Limb (tissue), 2 donors: ENCODE data around the gene KCNS3.

Experiments used
- DNase-seq, 2 donors: peaks; one replicate each; pipeline ENCODE4 v3.0.0-alpha.2; 2016; ENCODE audit errors: extremely low spot score in 2 of 2

The KCNS3 gene

DNA sequence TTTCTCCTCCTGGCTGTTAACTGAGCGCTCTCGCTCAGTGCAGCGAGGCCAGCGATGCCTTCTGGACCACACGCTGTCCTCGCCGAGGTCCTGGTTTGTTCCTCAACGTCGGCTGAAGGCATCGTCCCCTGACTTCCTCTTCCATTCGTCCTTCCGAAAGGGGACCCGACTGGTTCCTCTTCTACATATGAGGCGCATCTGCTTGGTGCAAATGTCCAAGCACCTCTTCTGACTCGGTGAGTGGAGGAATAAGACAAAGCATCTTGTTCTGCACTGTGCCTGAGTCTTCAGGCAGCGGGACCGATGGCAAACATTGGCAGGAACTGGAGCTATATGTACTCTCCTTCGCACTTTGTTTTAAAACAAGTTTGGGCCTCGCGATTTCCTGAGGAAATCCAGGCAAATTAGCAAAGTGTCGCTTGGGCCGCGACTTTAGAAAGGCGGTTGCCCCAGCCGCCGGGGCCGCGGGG, 621 bp upstream of the KCNS3 start:
- DNase-seq, result peak in 1 of 2 donors; percentile 60

DNA sequence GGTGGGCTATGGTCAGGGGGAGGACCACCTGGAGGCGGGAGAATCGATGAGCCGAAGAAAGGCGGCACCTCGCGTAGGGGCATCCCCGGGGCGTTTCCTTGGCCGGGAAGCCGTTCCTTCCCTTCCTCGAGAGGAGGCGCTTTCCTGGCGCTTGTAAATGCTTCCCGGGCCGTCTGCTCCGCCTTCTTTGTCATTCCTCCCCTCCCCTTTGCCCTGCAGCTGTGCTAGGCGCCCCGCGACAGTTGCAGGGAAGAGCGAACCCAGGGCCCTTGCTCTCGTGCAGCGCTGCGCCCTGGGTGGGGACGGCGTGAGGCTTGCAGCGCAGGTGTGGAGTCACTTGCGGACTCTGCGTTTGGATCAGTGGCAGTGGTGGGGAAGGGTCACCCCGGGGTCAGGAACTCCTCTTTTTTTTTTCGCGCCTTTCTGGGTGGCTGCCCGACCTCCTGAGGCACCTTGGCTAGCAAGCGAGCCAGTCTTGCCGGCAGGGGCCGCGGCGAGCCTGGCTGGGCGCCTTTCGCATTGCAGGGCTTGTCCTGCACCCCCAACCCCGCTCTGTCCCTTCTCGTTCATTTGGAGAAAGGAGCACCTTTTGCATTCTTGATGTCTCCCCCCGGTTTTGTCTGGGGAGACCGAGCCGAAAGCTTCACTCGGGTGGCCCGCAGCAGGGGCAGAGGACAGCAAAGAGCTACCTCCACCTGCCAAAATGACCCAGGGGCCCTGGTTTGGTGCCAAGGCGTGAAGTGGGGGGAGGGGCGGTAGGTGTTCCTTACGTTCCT, 858 bp downstream of the KCNS3 start:
- peak; percentile 41 to 71 for DNase-seq

DNA sequence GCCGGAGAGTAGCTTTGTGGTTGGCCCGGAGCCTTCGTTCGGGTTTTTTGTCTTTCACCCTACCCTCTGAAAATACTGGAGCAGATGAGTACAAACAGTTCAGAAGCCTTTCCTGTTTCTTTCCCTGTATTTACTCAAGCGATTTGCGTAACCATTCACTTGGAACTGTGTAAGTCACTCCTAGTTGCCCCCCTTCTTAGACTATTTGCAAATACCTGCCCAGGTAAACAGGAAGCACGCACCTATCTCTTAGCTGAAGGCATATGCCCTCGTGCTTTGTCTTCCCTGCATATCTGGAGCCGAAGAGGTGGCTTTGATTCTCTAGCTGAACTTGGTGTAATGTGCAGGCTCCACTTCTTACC, 1.4 kb downstream of the KCNS3 start:
- no peak for DNase-seq

DNA sequence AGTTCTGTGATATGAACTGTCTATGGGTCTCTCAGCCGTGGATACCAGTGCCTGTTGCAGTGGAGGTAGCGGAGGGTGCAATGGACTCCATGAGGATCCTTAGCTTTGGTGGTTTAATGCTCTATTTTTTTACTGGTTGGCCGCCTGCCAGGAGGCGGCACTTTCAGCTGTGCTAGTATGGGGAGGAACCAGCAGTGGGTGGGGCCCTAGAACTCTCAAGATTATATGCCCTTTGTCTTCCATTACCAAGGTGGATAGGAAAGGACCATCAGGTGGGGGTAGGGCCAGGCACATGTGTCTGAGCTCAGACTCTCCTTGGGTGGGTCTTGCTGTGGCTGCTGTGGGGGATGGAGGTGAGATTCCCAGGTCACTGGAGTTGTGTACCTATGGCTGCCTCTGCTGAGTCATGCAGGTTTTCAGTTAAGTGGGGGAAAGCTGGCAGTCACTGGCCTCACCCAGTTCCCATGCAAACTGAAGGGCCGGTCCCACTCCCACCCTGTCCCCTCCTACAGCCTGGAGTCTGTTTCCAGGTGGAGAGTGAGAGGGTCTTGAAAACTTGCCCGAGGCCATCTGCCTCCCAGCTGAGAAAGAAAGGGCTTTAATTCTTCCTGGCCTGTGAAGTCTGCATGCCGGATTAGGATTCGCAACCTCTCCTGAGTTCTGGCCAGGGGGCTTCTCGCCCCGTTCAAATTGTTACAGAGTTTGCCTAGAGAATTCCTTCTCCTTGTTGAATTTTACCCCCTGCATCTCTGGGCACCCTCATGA, 14.5 kb downstream of the KCNS3 start:
- no peak for DNase-seq

DNA sequence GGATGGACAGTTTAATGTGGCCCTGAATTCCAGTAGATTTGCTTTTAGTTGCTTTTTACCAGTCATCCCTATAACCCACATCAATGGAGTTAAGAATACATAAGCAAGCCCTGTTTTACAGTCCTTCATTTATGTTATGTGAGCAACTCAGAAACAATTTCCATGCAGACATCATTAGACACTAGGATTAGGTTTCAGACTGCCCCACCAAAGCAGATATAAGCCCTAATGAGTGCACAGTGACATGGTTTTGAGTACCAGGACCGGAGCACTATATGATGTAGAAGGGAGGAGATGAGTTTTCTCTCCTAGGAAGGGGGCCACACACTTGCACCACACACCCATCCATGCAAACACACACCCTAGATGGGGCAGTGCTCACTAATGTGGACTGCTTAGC, 15.5 kb downstream of the KCNS3 start:
- DNase-seq, result no peak

DNA sequence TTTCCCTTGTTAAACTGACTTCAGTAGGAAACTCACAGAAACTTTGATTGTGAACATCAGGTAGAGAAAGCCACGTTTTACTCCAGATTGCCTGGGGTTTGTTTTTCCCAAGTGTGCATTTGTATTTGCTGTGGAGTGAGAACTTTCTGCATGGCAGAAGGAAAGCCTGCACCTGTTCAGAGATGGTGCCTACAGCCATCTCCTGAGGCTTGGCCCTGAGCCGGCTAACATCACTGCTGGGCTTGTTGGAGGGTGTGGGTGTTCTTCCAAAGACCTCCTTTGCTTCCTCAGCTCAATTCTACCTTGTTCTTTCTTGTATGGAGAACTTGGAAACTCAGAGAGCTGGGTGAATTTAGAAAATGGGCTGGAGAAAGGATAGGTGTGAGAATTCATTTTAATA, 16.1 kb downstream of the KCNS3 start:
- no peak for DNase-seq

DNA sequence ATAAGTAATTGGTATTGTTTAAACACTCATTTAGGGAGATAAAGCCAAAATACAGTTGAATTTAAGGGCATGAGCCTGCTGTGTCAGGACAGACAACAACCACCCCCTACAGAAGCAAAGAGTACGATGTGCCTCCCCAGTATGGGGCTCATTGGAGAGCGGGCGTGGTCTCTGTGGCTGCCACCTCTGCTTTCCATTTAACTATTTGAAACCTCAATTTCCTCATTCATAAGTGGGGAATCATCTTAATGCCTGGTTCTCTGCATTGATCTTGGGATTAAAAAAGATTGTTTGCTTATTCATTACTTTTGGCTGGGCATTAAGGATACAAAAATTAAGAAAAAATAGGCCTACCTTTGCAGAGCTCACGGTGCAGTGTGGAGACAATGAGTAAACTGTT, 21.4 kb downstream of the KCNS3 start:
- DNase-seq, result no peak

DNA sequence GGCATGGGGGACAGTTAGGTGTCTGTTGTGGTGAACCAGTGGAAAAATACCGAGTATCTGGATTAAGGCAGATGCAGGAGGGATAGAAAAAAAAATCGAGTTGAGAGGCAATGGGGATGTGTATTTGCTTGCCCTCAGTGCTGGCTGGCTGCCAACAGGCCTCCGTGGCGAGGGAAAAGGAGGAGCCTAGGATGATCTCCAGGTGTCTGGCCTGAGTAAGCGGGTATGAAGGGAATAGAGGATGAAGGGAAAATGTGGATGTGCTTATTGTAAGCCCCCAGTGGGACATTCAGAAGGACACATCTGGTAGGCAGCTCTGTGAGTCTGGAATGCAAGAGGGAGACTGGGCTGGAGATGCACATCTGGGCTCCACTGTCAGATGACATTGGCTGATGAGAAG, 22.8 kb downstream of the KCNS3 start:
- peak in 1 of 2 donors; percentile 45 for DNase-seq

DNA sequence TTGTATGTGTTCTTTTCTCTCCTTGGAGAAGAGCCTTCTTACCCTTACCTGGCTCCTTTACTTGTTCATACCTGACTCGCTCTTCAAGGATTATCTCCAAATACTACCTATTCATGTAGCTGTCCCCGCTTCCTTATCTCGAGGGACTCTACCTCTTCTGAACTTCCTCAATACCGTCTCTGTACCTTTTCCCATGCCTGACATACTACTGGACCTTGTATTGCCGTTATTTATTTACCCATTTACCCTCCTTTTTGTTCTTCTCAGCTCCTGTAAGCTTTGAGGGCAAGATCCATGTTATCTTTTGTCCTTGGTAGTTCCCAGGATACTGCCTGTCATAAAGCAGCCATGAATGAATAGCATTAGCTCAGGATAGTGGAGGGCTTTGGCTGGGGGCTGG, 32.5 kb downstream of the KCNS3 start:
- no peak for DNase-seq

DNA sequence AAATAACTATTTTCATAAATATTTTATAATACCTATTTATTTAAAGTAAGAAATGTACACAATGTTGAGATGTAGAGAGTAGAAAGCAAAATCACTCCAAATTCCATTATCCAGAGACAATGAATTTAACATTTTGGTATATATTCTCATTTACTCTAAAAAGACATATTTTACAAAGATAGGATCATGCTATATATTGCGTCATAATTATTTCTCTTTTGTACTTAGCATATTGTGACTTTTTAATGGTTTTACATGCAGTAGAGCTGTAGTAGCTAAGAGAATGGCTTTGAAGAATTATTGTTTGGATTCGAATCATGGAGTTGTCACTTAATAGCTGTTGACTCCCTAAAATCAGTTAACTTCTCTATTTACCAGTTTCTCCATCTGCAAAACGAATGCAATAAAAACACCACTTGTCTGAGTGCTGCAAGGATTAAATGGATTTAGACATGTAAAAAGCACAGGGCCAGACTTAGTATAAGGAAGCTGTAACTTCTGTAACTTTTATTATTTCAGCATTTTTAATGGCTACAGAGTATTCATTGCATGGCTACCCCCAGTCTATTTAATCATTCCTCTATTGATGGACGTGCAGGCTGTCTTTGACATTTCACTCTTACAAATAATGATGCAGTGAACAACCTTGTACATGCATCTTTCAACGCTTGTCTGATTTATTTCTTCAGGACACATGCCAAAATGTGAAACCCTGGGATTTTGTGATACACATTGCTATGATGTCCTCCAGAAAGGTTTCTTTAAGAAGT, 33.2 kb downstream of the KCNS3 start:
- DNase-seq, result no peak

DNA sequence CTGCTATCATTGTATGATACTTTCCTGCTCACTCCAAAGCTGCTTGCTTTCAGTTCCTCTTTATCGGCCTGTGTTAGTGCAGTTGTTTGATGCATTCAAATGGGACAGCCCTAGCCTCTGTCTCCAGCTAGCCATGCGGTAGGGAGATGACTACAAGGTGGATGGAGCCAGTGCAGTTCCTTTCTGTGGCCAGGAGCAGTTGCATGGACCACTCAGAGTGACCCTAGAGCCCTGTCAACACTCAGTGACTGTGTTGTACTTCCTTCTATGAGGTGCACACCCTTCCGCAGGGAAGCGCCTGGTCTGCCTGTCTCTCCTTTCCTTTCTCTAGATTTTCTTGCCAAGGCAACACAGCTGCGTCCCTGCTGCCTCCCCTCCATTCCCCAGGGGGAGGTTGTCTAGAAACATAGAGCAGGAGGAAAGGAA, 33.8 kb downstream of the KCNS3 start:
- DNase-seq, result peak in 1 of 2 donors; percentile 33

DNA sequence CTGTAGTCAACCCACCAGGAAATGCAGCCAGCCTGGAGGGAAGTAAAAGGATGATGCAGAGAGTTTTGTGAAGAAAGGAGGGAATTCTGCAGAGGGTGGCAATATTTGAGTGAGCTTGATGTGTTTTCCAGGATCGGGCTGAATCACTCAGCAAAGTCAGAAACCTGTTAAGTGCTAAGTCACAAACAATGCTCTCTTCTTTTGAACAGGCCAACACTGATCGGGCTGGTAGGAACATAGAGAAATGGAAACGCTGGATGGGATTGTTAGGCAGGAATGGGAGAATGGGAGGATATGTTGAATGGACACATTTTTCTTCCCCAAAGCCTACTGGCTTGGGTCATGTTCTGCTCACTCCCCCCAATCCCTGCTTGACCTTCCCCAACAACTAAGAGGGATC, 36.6 kb downstream of the KCNS3 start:
- DNase-seq, result no peak

DNA sequence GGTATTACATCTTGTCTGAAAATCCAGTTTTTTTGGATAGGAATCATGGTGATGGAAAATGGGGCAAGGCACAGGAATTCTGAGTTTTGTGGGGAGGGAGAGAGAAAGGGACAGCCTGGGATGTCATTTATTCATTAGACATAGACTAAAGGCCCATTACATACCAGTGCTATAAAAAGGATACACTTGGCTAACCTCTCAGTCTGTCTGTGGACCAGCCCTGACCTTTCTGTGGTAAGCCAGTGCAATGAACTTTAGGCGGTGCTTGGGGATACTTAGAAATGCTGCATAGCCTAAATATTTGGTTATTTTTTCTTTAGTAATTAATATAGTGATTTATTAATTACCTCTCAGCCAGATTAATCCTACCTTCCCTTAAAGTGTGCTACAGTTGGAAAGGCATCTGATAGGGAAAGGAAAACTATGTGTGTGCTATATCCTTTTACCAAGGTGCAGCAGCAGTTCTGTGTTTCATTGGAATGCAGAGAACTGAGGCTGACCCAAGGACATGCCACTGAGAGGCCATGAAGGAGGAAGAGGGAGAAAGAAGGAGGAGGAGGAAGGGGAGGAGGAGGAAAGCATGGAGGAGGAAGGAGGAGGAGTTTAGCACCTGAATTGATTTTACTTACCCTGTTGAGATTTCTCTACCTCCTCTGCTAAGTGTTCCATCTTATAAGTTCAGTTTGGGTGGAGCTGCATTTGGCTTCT, 37.5 kb downstream of the KCNS3 start:
- no peak for DNase-seq

DNA sequence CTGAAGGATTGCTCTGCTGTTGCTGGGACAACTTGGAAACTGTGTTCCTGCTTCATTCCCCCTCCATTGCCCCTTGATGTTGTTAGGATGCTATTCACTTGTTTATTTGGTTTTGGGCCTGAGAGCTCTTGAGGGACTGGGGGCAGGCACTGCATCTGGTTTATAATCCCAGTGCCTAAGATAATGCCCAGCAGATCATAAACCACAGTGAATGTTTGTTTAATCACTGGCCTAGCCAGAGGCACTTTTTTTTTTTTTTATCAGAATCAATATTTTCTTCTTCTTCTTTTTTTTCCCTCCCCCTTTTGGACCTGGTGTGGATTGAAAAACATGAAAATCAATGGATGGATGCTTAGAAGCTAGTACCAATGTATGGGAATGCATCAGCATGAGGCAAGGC, 38.1 kb downstream of the KCNS3 start:
- DNase-seq, result no peak

DNA sequence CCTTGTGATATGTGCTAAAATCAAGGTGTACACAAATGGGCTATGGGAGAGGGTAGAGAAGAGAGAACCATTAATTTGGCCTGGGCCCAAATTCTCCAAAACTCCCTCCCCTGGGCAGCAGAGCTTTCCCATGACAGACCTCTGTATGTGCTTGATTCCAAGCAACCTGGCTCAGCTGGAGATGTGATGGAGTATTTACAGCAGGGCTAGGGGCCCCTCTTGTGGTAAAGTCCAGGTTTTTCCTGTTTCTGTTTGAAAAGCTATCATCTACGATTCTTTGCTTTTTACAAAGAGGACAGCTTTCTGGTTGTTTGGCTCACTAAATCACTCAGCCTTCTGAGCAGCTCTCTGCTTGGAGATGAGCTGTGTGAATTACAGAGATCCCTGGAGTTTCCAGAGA, 40.3 kb downstream of the KCNS3 start:
- peak; percentile 40 to 58 for DNase-seq

DNA sequence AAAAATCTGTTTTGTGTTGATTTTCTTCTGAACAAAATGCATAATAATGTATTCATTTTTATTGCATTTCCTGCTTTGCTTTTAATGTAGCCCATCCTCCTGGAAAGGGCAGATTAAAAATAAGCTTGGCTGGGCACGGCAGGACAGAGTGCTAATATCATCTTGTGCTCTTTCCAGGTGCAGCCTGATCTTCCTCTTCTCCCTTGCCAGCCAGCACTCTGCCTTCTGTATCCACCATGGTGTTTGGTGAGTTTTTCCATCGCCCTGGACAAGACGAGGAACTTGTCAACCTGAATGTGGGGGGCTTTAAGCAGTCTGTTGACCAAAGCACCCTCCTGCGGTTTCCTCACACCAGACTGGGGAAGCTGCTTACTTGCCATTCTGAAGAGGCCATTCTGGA, 52.3 kb downstream of the KCNS3 start:
- no peak for DNase-seq

DNA sequence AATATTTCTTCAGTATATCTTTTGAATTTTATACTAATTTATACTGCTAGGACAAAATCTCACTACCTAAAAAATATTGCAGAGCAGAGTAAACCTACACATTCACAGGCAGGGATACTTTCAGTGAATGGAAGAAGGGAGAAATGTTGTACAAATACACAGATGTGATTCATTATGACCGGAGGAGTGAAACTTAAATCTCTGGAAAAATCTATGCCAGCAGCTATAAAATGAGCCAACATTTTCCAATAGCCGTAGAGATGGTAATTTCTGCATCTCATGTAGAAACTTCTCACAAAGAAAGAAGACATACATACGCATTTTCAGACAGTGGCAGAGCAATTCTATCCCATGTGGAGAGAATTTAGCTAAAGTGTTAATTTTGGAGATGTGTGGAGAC, 54.8 kb downstream of the KCNS3 start:
- DNase-seq, result peak in 1 of 2 donors; percentile 49

DNA sequence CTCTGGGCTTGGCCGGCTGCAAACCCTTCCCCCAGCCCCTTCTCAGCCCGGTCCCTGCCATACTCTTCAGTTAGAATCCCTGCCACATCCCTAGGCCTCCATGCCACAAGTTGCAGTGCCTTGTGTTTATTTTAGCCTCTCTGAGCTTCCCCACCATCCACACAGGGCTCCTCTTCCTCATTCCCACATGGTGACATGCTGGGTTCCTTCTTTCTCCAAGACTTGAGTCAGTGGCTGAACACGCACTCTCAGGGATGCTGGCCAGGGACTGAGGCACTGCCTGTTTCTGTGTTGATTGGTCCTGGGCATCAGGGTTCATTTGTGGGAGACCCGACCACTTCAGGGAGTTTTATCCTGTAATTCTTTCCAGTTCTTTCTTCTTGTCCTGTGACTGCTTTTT, 56.3 kb downstream of the KCNS3 start:
- no peak for DNase-seq

DNA sequence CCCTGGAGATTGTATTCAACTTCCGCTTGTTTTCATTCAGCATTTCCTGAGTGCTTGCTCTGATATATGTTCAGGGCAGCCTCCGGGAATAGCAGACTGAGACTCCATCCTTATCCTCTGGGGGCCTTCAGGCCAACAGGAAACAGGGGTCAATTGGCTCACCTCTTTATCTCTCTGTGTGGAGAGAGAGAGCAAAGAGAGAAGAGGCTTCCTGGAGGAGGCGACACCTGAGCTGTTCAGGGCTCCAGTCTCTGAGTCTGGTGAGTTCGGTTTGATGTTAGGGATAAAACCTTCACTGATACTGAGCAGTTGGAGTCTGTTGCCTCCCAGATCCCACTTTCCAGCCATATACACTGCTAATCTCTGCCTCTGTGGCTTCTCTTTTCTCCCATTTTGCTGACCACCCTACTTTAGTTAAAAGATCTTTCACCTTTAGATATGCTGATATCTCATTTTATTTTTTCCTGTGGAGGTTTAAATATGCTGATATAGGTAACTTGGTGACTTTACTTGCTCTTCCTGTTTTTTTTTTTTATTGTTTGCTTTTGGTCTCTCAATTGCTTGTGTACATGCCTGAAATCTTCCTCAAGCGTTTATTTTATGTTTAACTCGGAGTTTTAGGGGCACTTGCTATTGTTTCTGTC, 56.9 kb downstream of the KCNS3 start:
- no peak for DNase-seq

DNA sequence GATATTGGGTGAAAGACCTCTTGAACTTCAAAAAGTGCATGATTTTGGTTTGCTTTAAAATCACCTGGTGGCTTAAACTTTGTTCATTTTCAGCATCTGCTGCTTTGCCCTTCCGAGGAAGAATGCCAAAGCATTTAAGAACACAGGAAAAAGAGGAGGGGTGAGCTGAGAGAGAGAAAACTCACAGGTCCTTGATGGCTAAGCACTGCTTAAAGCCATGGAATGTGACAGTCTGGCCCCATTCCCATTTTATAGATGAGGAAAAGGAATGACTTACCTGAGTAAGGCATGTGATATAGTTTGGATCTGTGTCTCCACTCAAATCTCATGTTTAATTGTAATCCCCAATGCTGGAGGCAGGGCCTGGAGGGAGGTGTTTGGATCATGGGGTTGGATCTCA, 58.1 kb downstream of the KCNS3 start:
- no peak for DNase-seq

DNA sequence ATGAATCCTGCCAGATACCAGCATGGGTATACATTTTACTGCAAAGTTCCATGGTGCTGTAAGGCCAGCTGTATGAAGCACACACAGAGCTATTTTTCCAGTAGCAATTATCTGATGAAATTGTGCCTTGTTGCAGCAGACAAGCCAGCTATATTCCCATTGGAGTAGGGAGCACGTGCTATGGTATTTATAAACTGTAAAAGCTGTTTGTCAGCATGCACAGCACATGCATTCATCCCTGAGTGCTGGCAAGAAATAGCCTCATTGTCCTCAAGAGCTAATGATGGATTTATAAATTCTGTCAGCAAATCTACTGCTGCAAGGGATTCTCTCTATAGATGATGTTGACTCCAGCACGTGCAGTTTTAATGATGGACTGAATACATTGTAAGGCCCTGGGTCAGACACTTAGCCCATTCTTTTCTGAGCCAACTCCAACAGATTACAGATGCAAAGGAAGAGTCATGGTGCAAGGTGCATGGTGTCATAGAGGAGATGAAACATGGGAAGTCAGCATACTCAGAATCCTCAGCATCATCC, 61.7 kb downstream of the KCNS3 start:
- peak in 1 of 2 donors; percentile 44 for DNase-seq
